Esophagus (tissue), 2 donors: ENCODE data around the gene P2RY4. TPM values are rescaled to one million over a fixed set of nuclear protein-coding genes. Genes with fewer than 3 reads are reported as not detected.
"Not testable (repeated sequence)": the region's sequence is repeated elsewhere in the genome, so short reads cannot be mapped to it uniquely, and the experiment has no call there.

Experiments
- H3K27ac ChIP-seq, 2 donors: one replicate each; pipeline ENCODE4 v1.5.1; 2013; ENCODE audit warnings: low read depth in 2 of 2, mild to moderate bottlenecking in 2 of 2, inconsistent platforms in 1 of 2, low read length in 1 of 2, moderate library complexity in 1 of 2
- H3K27me3 ChIP-seq, 2 donors: one replicate each; pipeline ENCODE4 v1.6.1; 2013; ENCODE audit warnings: low read length in 2 of 2, control low read depth in 1 of 2, mild to moderate bottlenecking in 1 of 2; ENCODE audit not compliant: insufficient read depth in 2 of 2, control insufficient read depth in 1 of 2
- H3K36me3 ChIP-seq, 2 donors: one replicate each; pipeline ENCODE4 v1.6.1; 2013; ENCODE audit warnings: low read length in 1 of 2; ENCODE audit not compliant: control insufficient read depth in 2 of 2, insufficient read depth in 2 of 2
- H3K4me1 ChIP-seq, 2 donors: one replicate each; pipeline ENCODE4 v1.6.1; 2013; ENCODE audit warnings: low read length in 1 of 2; ENCODE audit not compliant: control insufficient read depth in 2 of 2, insufficient read depth in 2 of 2
- H3K4me3 ChIP-seq, 2 donors: one replicate each; pipeline ENCODE4 v1.5.1; 2013; ENCODE audit warnings: low read length in 2 of 2, mild to moderate bottlenecking in 2 of 2, low read depth in 1 of 2, moderate library complexity in 1 of 2
- H3K9me3 ChIP-seq, 2 donors: one replicate each; pipeline ENCODE4 v1.6.1; 2013; ENCODE audit warnings: mild to moderate bottlenecking in 2 of 2, low read depth in 1 of 2, low read length in 1 of 2, moderate library complexity in 1 of 2; ENCODE audit not compliant: control insufficient read depth in 2 of 2, insufficient read depth in 1 of 2
- WGBS, 2 donors: extraction: QIAGEN DNeasy Blood & Tissue Kit; methylation state at CpG; one replicate each; pipeline ENCODE4 v1.1.7; 2013; 5-methylcytosine and 5-hydroxymethylcytosine counted together
- polyA plus RNA-seq, 2 donors: library from polyadenylated mRNA; stranded (reverse); fragments of 200-250 nt; gene quantifications; one replicate each; pipeline ENCODE4 v1.2.3, GENCODE V29; 2013
- donor health status: healthy with polysubstance abuse.
- donor health status: Bipolar disorder and iron deficiency.

P2RY4 gene
- polyA plus RNA-seq, 2 donors = 0.06 TPM; not detected in 1

GRCh38 chrX:70252491-70252890 lies 7.5 kb downstream of the P2RY4 start:
- WGBS, 2 donors = 40 to 55% methylated on average over 2 of the region's 2 CpGs
- Histone ChIP-seq H3K36me3 (no peaks in the 10 kb centered on the region), H3K9me3 (no peaks in the 10 kb centered on the region), H3K27ac (no peak overlapping the region), H3K4me1 (no peaks in the 10 kb centered on the region), H3K27me3 (no peaks in the 10 kb centered on the region), H3K4me3 (no peak overlapping the region)

GRCh38 chrX:70247252-70247651 lies 12.8 kb downstream of the P2RY4 start:
- 86 to 98% methylated on average over 2 of the region's 2 CpGs for WGBS, 2 donors
- no peaks in the 10 kb centered on the region for H3K27me3 ChIP-seq

GRCh38 chrX:70244881-70245280 lies 15.1 kb downstream of the P2RY4 start:
- no peaks in the 10 kb centered on the region for H3K9me3 ChIP-seq
- H3K4me1 ChIP-seq = no peaks in the 10 kb centered on the region
- WGBS, 2 donors = 71 to 79% methylated on average over 6 of the region's 6 CpGs
- H3K27me3 ChIP-seq = no peaks in the 10 kb centered on the region
- no peaks in the 10 kb centered on the region for H3K36me3 ChIP-seq
- no peak overlapping the region for H3K27ac ChIP-seq
- H3K4me3 ChIP-seq = no peak overlapping the region

More at GRCh38 chrX:70247252-70247651, 12.8 kb downstream of the P2RY4 start:
- Histone ChIP-seq H3K9me3 (no peaks in the 10 kb centered on the region), H3K36me3 (no peaks in the 10 kb centered on the region), H3K4me3 (no peak overlapping the region), H3K27ac (no peak overlapping the region), H3K4me1 (no peaks in the 10 kb centered on the region)

GRCh38 chrX:70243601-70244000 lies 16.4 kb downstream of the P2RY4 start:
- H3K36me3 ChIP-seq, H3K27me3 ChIP-seq: not testable (repeated sequence)
- 76 to 82% methylated on average over 5 of the region's 5 CpGs for WGBS, 2 donors

GRCh38 chrX:70241501-70241900 lies 18.5 kb downstream of the P2RY4 start:
- Histone ChIP-seq H3K36me3 (no peaks in the 10 kb centered on the region), H3K4me3 (no peak overlapping the region), H3K27me3 (peaks cover 0 to 3% of the 10 kb centered on the region in 2 donors), H3K4me1 (no peaks in the 10 kb centered on the region), H3K27ac (no peak overlapping the region), H3K9me3 (no peaks in the 10 kb centered on the region)
- 73 to 93% methylated on average over 2 of the region's 2 CpGs for WGBS, 2 donors

More at GRCh38 chrX:70243601-70244000, 16.4 kb downstream of the P2RY4 start:
- H3K27ac ChIP-seq, H3K9me3 ChIP-seq, H3K4me1 ChIP-seq, H3K4me3 ChIP-seq: not testable (repeated sequence)

GRCh38 chrX:70240751-70241150 lies 19.3 kb downstream of the P2RY4 start:
- H3K27ac ChIP-seq = no peak overlapping the region
- WGBS, 2 donors = 86 to 90% methylated on average over 1 of the region's 1 CpG
- peaks cover 0 to 3% of the 10 kb centered on the region in 2 donors for H3K27me3 ChIP-seq
- no peaks in the 10 kb centered on the region for H3K9me3 ChIP-seq
- no peaks in the 10 kb centered on the region for H3K36me3 ChIP-seq
- H3K4me1 ChIP-seq = no peaks in the 10 kb centered on the region
- no peak overlapping the region for H3K4me3 ChIP-seq

- Histone ChIP-seq H3K4me1 (no peaks in the 10 kb centered on the region), H3K27ac (no peak within 1 kb of the TSS)
- 59 to 87% methylated on average over 3 of the region's 3 CpGs for WGBS, 2 donors
Measured at GRCh38 chrX:70234355-70234754, 25.6 kb downstream of the P2RY4 start, which contains the start of gene AWAT1. Gene AWAT1, plus strand, starts transcription at chrX:70234655. Its CDS starts 41 bp downstream, at chrX:70234696.

GRCh38 chrX:70231666-70232065 lies 28.3 kb downstream of the P2RY4 start:
- Histone ChIP-seq H3K4me3 (no peak overlapping the region), H3K27me3 (no peaks in the 10 kb centered on the region), H3K9me3 (no peaks in the 10 kb centered on the region), H3K4me1 (no peaks in the 10 kb centered on the region), H3K36me3 (no peaks in the 10 kb centered on the region), H3K27ac (no peak overlapping the region)
- WGBS, 2 donors = 51 to 58% methylated on average over 4 of the region's 4 CpGs

More at GRCh38 chrX:70234355-70234754, 25.6 kb downstream of the P2RY4 start, which contains the start of gene AWAT1:
- H3K4me3 ChIP-seq = no peak within 1 kb of the TSS
- H3K9me3 ChIP-seq = no peaks in the 10 kb centered on the region
- H3K36me3 ChIP-seq = no peaks in the 10 kb centered on the region
- peaks cover 0 to 3% of the 10 kb centered on the region in 2 donors for H3K27me3 ChIP-seq

GRCh38 chrX:70226687-70227086 lies 33.3 kb downstream of the P2RY4 start:
- Histone ChIP-seq H3K4me1 (no peaks in the 10 kb centered on the region), H3K27me3 (no peaks in the 10 kb centered on the region), H3K9me3 (no peaks in the 10 kb centered on the region), H3K4me3 (no peak overlapping the region), H3K27ac (no peak overlapping the region), H3K36me3 (no peaks in the 10 kb centered on the region)
- 64 to 89% methylated on average over 2 of the region's 2 CpGs for WGBS, 2 donors

- Histone ChIP-seq H3K4me1 (no peaks in the 10 kb centered on the region), H3K4me3 (no peak overlapping the region), H3K9me3 (no peaks in the 10 kb centered on the region), H3K27ac (no peak overlapping the region), H3K27me3 (no peaks in the 10 kb centered on the region), H3K36me3 (no peaks in the 10 kb centered on the region)
Measured at GRCh38 chrX:70226048-70226447, 34.0 kb downstream of the P2RY4 start.
